Stimulated activated CD8-positive, alpha-beta memory T cell treated with anti-CD3 and anti-CD28 coated beads, Interleukin-12 subunit alpha, Interleukin-12 subunit beta, amount 100 ng/mL, for 1 hour (primary cell): Measurements from ENCODE around the gene SPRR2B.
"Not testable (repeated sequence)": the region's sequence is repeated elsewhere in the genome, so short reads cannot be mapped to it uniquely, and the experiment has no call there.

Experiments used
- DNase-seq: peaks from one replicate; pipeline ENCODE4 v3.0.0-alpha.2; 2020; ENCODE audit warnings: low read depth

Gene SPRR2B

DNA sequence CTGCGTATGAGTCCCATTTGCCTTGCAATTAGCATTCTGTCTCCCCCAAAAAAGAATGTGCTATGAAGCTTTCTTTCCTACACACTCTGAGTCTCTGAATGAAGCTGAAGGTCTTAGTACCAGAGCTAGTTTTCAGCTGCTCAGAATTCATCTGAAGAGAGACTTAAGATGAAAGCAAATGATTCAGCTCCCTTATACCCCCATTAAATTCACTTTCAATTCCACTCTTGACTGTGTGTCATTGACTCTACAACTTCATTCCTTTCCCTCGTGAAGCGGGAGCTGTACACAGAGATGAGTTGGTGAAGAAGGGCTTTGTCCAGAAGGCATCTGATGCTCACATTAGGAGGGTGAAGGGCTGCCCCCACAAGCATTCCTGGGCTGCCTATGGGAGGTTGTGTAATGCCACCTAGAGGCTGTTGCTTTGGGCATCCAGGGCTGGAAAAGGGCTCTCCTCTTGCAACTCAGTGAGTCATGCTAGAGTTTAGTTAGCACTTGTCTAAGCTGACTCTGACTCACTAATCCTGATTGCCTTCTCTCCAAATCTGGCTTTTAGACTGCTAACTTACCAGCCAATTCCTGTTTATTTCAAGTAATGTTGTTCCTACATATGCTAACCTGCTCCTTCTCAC, 38.6 kb downstream of the SPRR2B start:
- no peak for DNase-seq

GRCh38 chr1:153032073-153032472, 39.3 kb downstream of the SPRR2B start:
- no peak for DNase-seq

GRCh38 chr1:153030895-153031294, 40.5 kb downstream of the SPRR2B start, which contains the start of gene SPRR1B:
Gene SPRR1B (plus strand): TSS chr1:153031203. CDS start chr1:153032346, 1,143 bp downstream.
- DNase-seq, result no peak

DNA sequence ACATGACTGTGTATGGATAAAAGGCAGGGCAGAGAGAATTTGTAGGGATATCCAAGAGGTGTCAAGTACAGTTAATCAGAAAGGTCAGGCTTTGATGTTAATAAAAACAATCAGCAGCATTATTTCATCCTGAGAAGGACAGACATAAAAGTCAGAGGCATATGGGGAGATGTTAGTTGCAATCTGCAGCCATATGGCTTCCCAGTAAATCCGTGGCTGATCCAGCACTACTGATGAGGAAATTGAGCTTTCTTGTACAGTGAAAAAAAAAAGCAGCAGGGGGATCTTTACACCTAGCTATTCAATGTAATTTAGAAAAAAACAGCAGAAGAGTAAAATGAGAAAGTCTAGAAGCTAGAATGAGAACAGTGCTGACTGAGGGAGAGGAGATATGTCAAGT, 42.6 kb downstream of the SPRR2B start:
- DNase-seq, result no peak

DNA sequence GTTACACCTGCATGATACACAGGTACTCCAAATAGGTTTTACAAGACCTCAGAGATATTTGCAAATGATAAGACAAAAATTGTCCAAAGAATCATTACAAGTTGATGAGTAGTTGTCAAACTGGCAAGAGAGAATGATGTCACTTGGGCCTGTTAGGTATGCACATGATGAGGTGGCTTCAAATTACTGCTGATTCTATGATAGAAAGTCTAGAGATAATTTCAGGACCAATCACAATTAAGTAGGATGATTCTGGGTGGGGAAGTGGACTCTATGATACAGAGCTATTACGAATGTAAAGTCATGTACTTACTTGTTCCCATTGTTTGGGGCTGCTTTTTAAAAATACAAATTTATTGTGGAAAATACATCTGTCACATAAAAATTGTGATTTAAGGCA, 45.6 kb downstream of the SPRR2B start:
- no peak for DNase-seq

DNA sequence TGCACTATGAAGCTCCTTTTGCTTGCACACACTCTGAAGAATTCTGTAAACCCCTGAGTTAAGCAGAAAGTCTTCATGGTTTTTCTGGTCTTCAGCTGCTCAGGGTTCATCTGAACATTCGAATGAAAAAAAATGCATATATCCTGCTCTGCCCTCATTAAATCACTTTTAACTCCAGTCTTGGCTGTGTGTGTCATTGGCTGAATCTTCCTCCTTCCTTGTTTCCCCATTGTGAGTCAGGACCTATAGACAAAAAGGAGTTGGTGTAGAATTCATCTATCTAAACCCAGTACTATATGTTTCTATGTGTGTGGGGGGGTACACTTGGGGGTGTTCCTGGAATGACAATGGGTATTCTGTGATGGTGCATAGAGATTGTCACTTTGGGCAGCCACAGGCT, 47.0 kb downstream of the SPRR2B start:
- DNase-seq, result no peak

- DNase-seq, result no peak
Observed at GRCh38 chr1:153023109-153023508, 48.3 kb downstream of the SPRR2B start.

DNA sequence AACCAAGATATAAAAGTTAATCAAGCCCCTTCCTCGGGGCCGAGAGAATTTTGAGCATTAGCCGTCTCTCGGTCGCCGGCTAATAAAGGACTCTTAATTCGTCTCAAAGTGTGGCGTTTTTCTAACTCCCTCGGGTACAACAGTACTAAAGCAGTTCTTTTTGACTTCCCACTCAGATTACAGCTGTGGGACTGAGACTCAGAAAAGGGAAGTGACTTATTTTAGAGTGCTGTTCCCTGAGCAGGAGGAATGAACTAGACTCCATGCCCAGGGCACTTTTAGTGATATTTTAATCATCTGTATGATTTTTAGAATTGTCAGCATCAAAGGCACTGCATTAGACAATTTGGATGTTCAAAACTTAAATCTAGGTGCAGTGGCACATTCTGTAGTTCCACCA, 49.1 kb downstream of the SPRR2B start:
- DNase-seq, result not testable (repeated sequence)

DNA sequence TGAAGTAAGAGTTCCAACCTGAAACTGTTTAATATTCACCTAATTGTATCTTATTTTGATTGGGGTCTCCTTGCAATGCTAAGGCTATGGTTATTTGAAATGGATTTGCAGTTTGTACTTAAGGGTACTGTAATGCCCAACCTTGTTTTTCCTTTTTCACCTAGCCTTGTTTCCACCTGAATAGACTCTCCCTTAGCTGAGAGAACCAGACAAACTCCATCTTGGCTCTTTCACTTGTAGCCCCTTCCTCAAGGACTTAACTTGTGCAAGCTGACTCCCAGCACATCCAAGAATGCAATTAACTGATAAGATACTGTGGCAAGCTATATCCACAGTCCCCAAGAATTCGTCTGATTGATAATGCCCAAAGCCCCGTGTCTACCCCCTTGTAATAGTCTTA, 49.6 kb downstream of the SPRR2B start:
- not testable (repeated sequence) for DNase-seq
